HUES48 (cell line): ENCODE measurements around the gene APBB2.

ENCODE experiments used
- H3K27ac ChIP-seq: one replicate; pipeline ENCODE4 v1.7.0; 2013; ENCODE audit warnings: low read depth, low read length, inconsistent platforms
- H3K27me3 ChIP-seq: 2 replicates; pipeline ENCODE4 v1.6.1; 2013; ENCODE audit warnings: mild to moderate bottlenecking, low read length; ENCODE audit not compliant: control insufficient read depth, insufficient read depth
- H3K36me3 ChIP-seq: 2 replicates; pipeline ENCODE4 v1.6.1; 2013; ENCODE audit warnings: low read length; ENCODE audit not compliant: control insufficient read depth, insufficient read depth
- H3K4me1 ChIP-seq: 2 replicates; pipeline ENCODE4 v1.6.1; 2013; ENCODE audit warnings: mild to moderate bottlenecking, low read length; ENCODE audit not compliant: control insufficient read depth, insufficient read depth
- H3K4me3 ChIP-seq: 2 replicates; pipeline ENCODE4 v1.5.1; 2013; ENCODE audit warnings: mild to moderate bottlenecking, low read depth, low read length
- H3K9ac ChIP-seq: 2 replicates; pipeline ENCODE4 v1.6.1; 2013; ENCODE audit warnings: mild to moderate bottlenecking, low read depth, low read length, moderate library complexity
- H3K9me3 ChIP-seq: 2 replicates; pipeline ENCODE4 v1.6.1; 2013; ENCODE audit warnings: low read length; ENCODE audit not compliant: control insufficient read depth, insufficient read depth

The APBB2 gene

GRCh38 chr4:40991908-40992307 lies 222.4 kb downstream of the APBB2 start:
- no peaks in the 10 kb centered on the region for H3K36me3 ChIP-seq
- no peak overlapping the region for H3K9ac ChIP-seq
- no peak overlapping the region for H3K27ac ChIP-seq
- no peak overlapping the region for H3K4me3 ChIP-seq
- no peaks in the 10 kb centered on the region for H3K27me3 ChIP-seq
- H3K9me3 ChIP-seq: no peaks in the 10 kb centered on the region
- no peaks in the 10 kb centered on the region; the same call in 1 of the 2 replicates for H3K4me1 ChIP-seq

GRCh38 chr4:40990899-40991265 lies 223.5 kb downstream of the APBB2 start:
- Histone ChIP-seq H3K4me1 (no peaks in the 10 kb centered on the region), H3K36me3 (no peaks in the 10 kb centered on the region), H3K27me3 (no peaks in the 10 kb centered on the region), H3K4me3 (no peak overlapping the region), H3K9ac (no peak overlapping the region), H3K27ac (no peak overlapping the region), H3K9me3 (no peaks in the 10 kb centered on the region)

- H3K27me3 ChIP-seq: no peaks in the 10 kb centered on the region
- H3K4me1 ChIP-seq: no peaks in the 10 kb centered on the region
- no peaks in the 10 kb centered on the region for H3K36me3 ChIP-seq
- H3K9ac ChIP-seq: no peak overlapping the region
- H3K9me3 ChIP-seq: no peaks in the 10 kb centered on the region
- no peak overlapping the region for H3K4me3 ChIP-seq
- H3K27ac ChIP-seq: no peak overlapping the region
These were observed 224.0 kb downstream of the APBB2 start for GRCh38 chr4:40990236-40990898.

GRCh38 chr4:40987151-40987550 lies 227.2 kb downstream of the APBB2 start:
- peaks cover 4% of the 10 kb centered on the region; the same call in 1 of the 2 replicates for H3K4me1 ChIP-seq
- no peak overlapping the region for H3K4me3 ChIP-seq
- no peaks in the 10 kb centered on the region for H3K9me3 ChIP-seq
- no peaks in the 10 kb centered on the region for H3K36me3 ChIP-seq
- H3K9ac ChIP-seq: no peak overlapping the region
- H3K27ac ChIP-seq: no peak overlapping the region
- no peaks in the 10 kb centered on the region for H3K27me3 ChIP-seq

GRCh38 chr4:40986375-40986774 lies 228.0 kb downstream of the APBB2 start:
- H3K4me1 ChIP-seq: peaks cover 4% of the 10 kb centered on the region; the same call in 1 of the 2 replicates

GRCh38 chr4:40984051-40984450 lies 230.3 kb downstream of the APBB2 start:
- Histone ChIP-seq H3K9ac (no peak overlapping the region), H3K27ac (no peak overlapping the region), H3K27me3 (no peaks in the 10 kb centered on the region), H3K9me3 (no peaks in the 10 kb centered on the region), H3K4me1 (peaks cover 4% of the 10 kb centered on the region; the same call in 1 of the 2 replicates), H3K36me3 (no peaks in the 10 kb centered on the region), H3K4me3 (no peak overlapping the region)

More at GRCh38 chr4:40986375-40986774, 228.0 kb downstream of the APBB2 start:
- Histone ChIP-seq H3K9ac (no peak overlapping the region), H3K36me3 (no peaks in the 10 kb centered on the region), H3K27ac (no peak overlapping the region), H3K9me3 (no peaks in the 10 kb centered on the region), H3K27me3 (no peaks in the 10 kb centered on the region), H3K4me3 (no peak overlapping the region)

- H3K27ac ChIP-seq: no peak overlapping the region
These were observed 233.9 kb downstream of the APBB2 start for GRCh38 chr4:40980318-40980883.

GRCh38 chr4:40978548-40978947 lies 235.8 kb downstream of the APBB2 start:
- Histone ChIP-seq H3K27me3 (no peaks in the 10 kb centered on the region), H3K27ac (no peak overlapping the region), H3K4me1 (no peaks in the 10 kb centered on the region), H3K4me3 (no peak overlapping the region), H3K9ac (no peak overlapping the region), H3K36me3 (no peaks in the 10 kb centered on the region), H3K9me3 (no peaks in the 10 kb centered on the region)

More at GRCh38 chr4:40980318-40980883, 233.9 kb downstream of the APBB2 start:
- no peaks in the 10 kb centered on the region for H3K36me3 ChIP-seq
- H3K4me3 ChIP-seq: no peak overlapping the region
- no peaks in the 10 kb centered on the region for H3K9me3 ChIP-seq
- H3K27me3 ChIP-seq: no peaks in the 10 kb centered on the region
- H3K9ac ChIP-seq: no peak overlapping the region
- H3K4me1 ChIP-seq: peaks cover 4% of the 10 kb centered on the region; the same call in 1 of the 2 replicates

GRCh38 chr4:40976343-40976742 lies 238.0 kb downstream of the APBB2 start:
- no peak overlapping the region for H3K27ac ChIP-seq
- no peaks in the 10 kb centered on the region for H3K4me1 ChIP-seq
- no peaks in the 10 kb centered on the region for H3K36me3 ChIP-seq

GRCh38 chr4:40972722-40973121 lies 241.6 kb downstream of the APBB2 start:
- Histone ChIP-seq H3K36me3 (no peaks in the 10 kb centered on the region), H3K9ac (no peak overlapping the region), H3K4me3 (no peak overlapping the region), H3K27me3 (no peaks in the 10 kb centered on the region), H3K4me1 (no peaks in the 10 kb centered on the region), H3K27ac (no peak overlapping the region), H3K9me3 (no peaks in the 10 kb centered on the region)

More at GRCh38 chr4:40976343-40976742, 238.0 kb downstream of the APBB2 start:
- H3K4me3 ChIP-seq: no peak overlapping the region
- H3K27me3 ChIP-seq: no peaks in the 10 kb centered on the region
- no peaks in the 10 kb centered on the region for H3K9me3 ChIP-seq
- no peak overlapping the region for H3K9ac ChIP-seq

GRCh38 chr4:40971338-40971737 lies 243.0 kb downstream of the APBB2 start:
- Histone ChIP-seq H3K27ac (no peak overlapping the region), H3K9me3 (0 out of 2 replicates have a peak, but pooled peaks cover 2% of the 10 kb centered on the region), H3K4me1 (no peaks in the 10 kb centered on the region), H3K9ac (no peak overlapping the region), H3K27me3 (no peaks in the 10 kb centered on the region), H3K4me3 (no peak overlapping the region), H3K36me3 (no peaks in the 10 kb centered on the region)
